Liver (tissue), 9 donors: Measurements from ENCODE around the gene TMEM221. TPM values are rescaled to one million over a fixed set of nuclear protein-coding genes. Genes with fewer than 3 reads are reported as not detected.

Experiments used
- DNase-seq: peaks from one replicate; pipeline ENCODE4 v3.0.0-alpha.2; 2017; ENCODE audit warnings: low spot score
- H3K27ac ChIP-seq, 2 donors: one replicate each; pipeline ENCODE4 v1.7.0; 2013; ENCODE audit warnings: inconsistent platforms in 2 of 2, low read length in 2 of 2, control low read depth in 1 of 2, low read depth in 1 of 2, mild to moderate bottlenecking in 1 of 2
- H3K27me3 ChIP-seq, 4 donors: one replicate each; pipeline versions ENCODE4 v1.6.1 to v1.7.0; 2013; ENCODE audit warnings: low read length in 3 of 4, inconsistent platforms in 1 of 4, mild to moderate bottlenecking in 1 of 4, moderate library complexity in 1 of 4; ENCODE audit not compliant: control insufficient read depth in 4 of 4, insufficient read depth in 4 of 4
- H3K36me3 ChIP-seq, 4 donors: one replicate each; pipeline versions ENCODE4 v1.6.1 to v1.7.0; 2013; ENCODE audit warnings: low read length in 3 of 4, mild to moderate bottlenecking in 3 of 4, low read depth in 1 of 4, moderate library complexity in 1 of 4; ENCODE audit not compliant: control insufficient read depth in 4 of 4, insufficient read depth in 3 of 4
- H3K4me1 ChIP-seq, 4 donors: one replicate each; pipeline versions ENCODE4 v1.6.1 to v1.7.0; 2013; ENCODE audit warnings: low read length in 3 of 4, mild to moderate bottlenecking in 3 of 4, moderate library complexity in 1 of 4; ENCODE audit not compliant: control insufficient read depth in 4 of 4, insufficient read depth in 4 of 4
- H3K4me3 ChIP-seq, 3 donors: one replicate each; pipeline versions ENCODE4 v1.6.1 to v1.7.0; 2013; ENCODE audit warnings: low read length in 3 of 3, control low read depth in 1 of 3, low read depth in 1 of 3, mild to moderate bottlenecking in 1 of 3
- H3K9ac ChIP-seq, 2 donors: one replicate each; pipeline ENCODE4 v1.7.0; 2013; ENCODE audit warnings: low read length in 2 of 2, mild to moderate bottlenecking in 2 of 2, moderate library complexity in 2 of 2, control low read depth in 1 of 2, low read depth in 1 of 2
- H3K9me3 ChIP-seq, 4 donors: one replicate each; pipeline versions ENCODE4 v1.6.1 to v1.7.0; 2013; ENCODE audit warnings: low read length in 3 of 4; ENCODE audit not compliant: control insufficient read depth in 4 of 4
- EGR1 ChIP-seq, 2 donors: IDR thresholded peaks; 2 replicates each; pipeline ENCODE4 v1.6.1; 2016 to 2018; ENCODE audit warnings: antibody characterized with exemption in 2 of 2, low read depth in 2 of 2
- FOXA1 ChIP-seq: IDR thresholded peaks from 2 replicates; pipeline ENCODE4 v1.6.1; 2016; ENCODE audit warnings: antibody characterized with exemption
- FOXA2 ChIP-seq: IDR thresholded peaks from 2 replicates; pipeline ENCODE4 v1.6.1; 2016; ENCODE audit warnings: antibody characterized with exemption
- GABPA ChIP-seq, 2 donors: IDR thresholded peaks in 1 of 2; conservative IDR thresholded peaks in 1 of 2; 2 replicates each; pipeline ENCODE4 v1.6.1; 2016; ENCODE audit warnings: antibody characterized with exemption in 2 of 2, mild to moderate bottlenecking in 1 of 2, moderate library complexity in 1 of 2
- HNF4A ChIP-seq, 2 donors: conservative IDR thresholded peaks; 2 replicates each; pipeline ENCODE4 v1.6.1; 2016; ENCODE audit warnings: antibody characterized with exemption in 2 of 2, mild to moderate bottlenecking in 2 of 2
- HNF4G ChIP-seq: IDR thresholded peaks from 2 replicates; pipeline ENCODE4 v1.6.1; 2016; ENCODE audit warnings: antibody characterized with exemption
- NR2F2 ChIP-seq: IDR thresholded peaks from 2 replicates; pipeline ENCODE4 v1.6.1; 2016; ENCODE audit warnings: antibody characterized with exemption
- RAD21 ChIP-seq, 2 donors: IDR thresholded peaks; 2 replicates each; pipeline ENCODE4 v1.6.1; 2016; ENCODE audit warnings: antibody characterized with exemption in 2 of 2, mild to moderate bottlenecking in 2 of 2
- REST ChIP-seq: IDR thresholded peaks from 2 replicates; pipeline ENCODE4 v1.6.1; 2016; ENCODE audit warnings: antibody characterized with exemption, mild to moderate bottlenecking
- RXRA ChIP-seq, 2 donors: IDR thresholded peaks; 2 replicates each; pipeline ENCODE4 v1.6.1; 2017 to 2018; ENCODE audit warnings: antibody characterized with exemption in 2 of 2, mild to moderate bottlenecking in 1 of 2
- SP1 ChIP-seq: IDR thresholded peaks from 2 replicates; pipeline ENCODE4 v1.6.1; 2018; ENCODE audit warnings: antibody characterized with exemption, mild to moderate bottlenecking
- TAF1 ChIP-seq: conservative IDR thresholded peaks from 2 replicates; pipeline ENCODE4 v1.6.1; 2016; ENCODE audit warnings: antibody characterized with exemption, mild to moderate bottlenecking
- YY1 ChIP-seq: IDR thresholded peaks from 2 replicates; pipeline ENCODE4 v1.6.1; 2016; ENCODE audit warnings: antibody characterized with exemption, mild to moderate bottlenecking
- WGBS: extraction: QIAGEN DNeasy Blood & Tissue Kit; methylation state at CpG from one replicate; pipeline ENCODE4 v1.1.7; 2013; 5-methylcytosine and 5-hydroxymethylcytosine counted together
- polyA plus RNA-seq, 2 donors: library from polyadenylated mRNA; stranded (reverse) in 1 of 2; unstranded in 1 of 2; fragments of 200-250 nt in 1 of 2; fragments of >200 nt in 1 of 2; fragmentation: Nextera tagmentation in 1 of 2; extraction: Ambion mirVana in 1 of 2; gene quantifications; one replicate each; pipeline versions ENCODE4 v1.2.1 to v1.2.3, GENCODE V29; 2013 to 2015
- total RNA-seq, 2 donors: library from RNA; depleted of rRNA; stranded (reverse); fragments of >200 nt; gene quantifications; one replicate each; pipeline ENCODE4 v1.2.3, GENCODE V29; 2014
- TF ChIP-seq, protein P1 (sequence below): IDR thresholded peaks from 2 replicates; pipeline ENCODE4 v1.6.1; 2016; ENCODE audit warnings: antibody characterized with exemption
- TF ChIP-seq, protein P2 (sequence below): fragments of 150-350 bp; IDR thresholded peaks from 2 replicates; pipeline ENCODE4 v1.5.1; 2017; ENCODE audit warnings: improper control_type of control experiment, low read depth, low read length; ENCODE audit not compliant: missing input control
- TF ChIP-seq, protein P3 (sequence below): IDR thresholded peaks from 2 replicates; pipeline ENCODE4 v1.6.1; 2016; ENCODE audit warnings: antibody characterized with exemption
- donor health status: healthy.
- donor health status: healthy.
- donor health status: healthy.
- donor health status: healthy.
- donor health status: healthy.

Gene TMEM221
- total and polyA plus RNA-seq, 4 donors = 0.06 to 0.15 (median 0.11) TPM

- H3K4me1 ChIP-seq = peaks cover 0 to 4% (median 3%) of the 10 kb centered on the region in 4 donors
- H3K4me3 ChIP-seq = no peak overlapping the region
- no peak for DNase-seq
- H3K9ac ChIP-seq = no peak overlapping the region
- H3K9me3 ChIP-seq = no peaks in the 10 kb centered on the region
- TF ChIP-seq, protein P1, sequence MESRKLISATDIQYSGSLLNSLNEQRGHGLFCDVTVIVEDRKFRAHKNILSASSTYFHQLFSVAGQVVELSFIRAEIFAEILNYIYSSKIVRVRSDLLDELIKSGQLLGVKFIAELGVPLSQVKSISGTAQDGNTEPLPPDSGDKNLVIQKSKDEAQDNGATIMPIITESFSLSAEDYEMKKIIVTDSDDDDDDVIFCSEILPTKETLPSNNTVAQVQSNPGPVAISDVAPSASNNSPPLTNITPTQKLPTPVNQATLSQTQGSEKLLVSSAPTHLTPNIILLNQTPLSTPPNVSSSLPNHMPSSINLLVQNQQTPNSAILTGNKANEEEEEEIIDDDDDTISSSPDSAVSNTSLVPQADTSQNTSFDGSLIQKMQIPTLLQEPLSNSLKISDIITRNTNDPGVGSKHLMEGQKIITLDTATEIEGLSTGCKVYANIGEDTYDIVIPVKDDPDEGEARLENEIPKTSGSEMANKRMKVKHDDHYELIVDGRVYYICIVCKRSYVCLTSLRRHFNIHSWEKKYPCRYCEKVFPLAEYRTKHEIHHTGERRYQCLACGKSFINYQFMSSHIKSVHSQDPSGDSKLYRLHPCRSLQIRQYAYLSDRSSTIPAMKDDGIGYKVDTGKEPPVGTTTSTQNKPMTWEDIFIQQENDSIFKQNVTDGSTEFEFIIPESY = no peak
- TF ChIP-seq HNF4G (no peak), TAF1 (no peak), GABPA (IDR thresholded peaks at IDR 0.05 in 1 of 2, conservative IDR thresholded peaks at IDR 0.05 in 1 of 2) (no peak), REST (no peak), NR2F2 (no peak), YY1 (no peak), SP1 (no peak), RAD21 (IDR thresholded peaks at IDR 0.05) (no peak), FOXA2 (no peak), RXRA (IDR thresholded peaks at IDR 0.05) (no peak), EGR1 (IDR thresholded peaks at IDR 0.05; ENCODE audit: low read depth in 2 of 2) (no peak), FOXA1 (no peak)
- TF ChIP-seq, protein P2, sequence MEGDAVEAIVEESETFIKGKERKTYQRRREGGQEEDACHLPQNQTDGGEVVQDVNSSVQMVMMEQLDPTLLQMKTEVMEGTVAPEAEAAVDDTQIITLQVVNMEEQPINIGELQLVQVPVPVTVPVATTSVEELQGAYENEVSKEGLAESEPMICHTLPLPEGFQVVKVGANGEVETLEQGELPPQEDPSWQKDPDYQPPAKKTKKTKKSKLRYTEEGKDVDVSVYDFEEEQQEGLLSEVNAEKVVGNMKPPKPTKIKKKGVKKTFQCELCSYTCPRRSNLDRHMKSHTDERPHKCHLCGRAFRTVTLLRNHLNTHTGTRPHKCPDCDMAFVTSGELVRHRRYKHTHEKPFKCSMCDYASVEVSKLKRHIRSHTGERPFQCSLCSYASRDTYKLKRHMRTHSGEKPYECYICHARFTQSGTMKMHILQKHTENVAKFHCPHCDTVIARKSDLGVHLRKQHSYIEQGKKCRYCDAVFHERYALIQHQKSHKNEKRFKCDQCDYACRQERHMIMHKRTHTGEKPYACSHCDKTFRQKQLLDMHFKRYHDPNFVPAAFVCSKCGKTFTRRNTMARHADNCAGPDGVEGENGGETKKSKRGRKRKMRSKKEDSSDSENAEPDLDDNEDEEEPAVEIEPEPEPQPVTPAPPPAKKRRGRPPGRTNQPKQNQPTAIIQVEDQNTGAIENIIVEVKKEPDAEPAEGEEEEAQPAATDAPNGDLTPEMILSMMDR = no peak
- TF ChIP-seq, protein P3, sequence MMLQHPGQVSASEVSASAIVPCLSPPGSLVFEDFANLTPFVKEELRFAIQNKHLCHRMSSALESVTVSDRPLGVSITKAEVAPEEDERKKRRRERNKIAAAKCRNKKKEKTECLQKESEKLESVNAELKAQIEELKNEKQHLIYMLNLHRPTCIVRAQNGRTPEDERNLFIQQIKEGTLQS = no peak
- peaks cover 2 to 12% (median 6%) of the 10 kb centered on the region in 4 donors for H3K36me3 ChIP-seq
- WGBS = 78% methylated on average over 11 of the region's 11 CpGs
- no peaks in the 10 kb centered on the region for H3K27me3 ChIP-seq
- H3K27ac ChIP-seq = peak overlapping the region in 1 of 2 donors; percentile 20
Observed at GRCh38 chr19:17411801-17412200, 36.7 kb downstream of the TMEM221 start.

- Histone ChIP-seq H3K4me3 (no peak overlapping the region), H3K9me3 (no peaks in the 10 kb centered on the region), H3K36me3 (peaks cover 2 to 9% (median 4%) of the 10 kb centered on the region in 4 donors), H3K9ac (no peak overlapping the region), H3K27me3 (no peaks in the 10 kb centered on the region), H3K4me1 (peaks cover 0 to 15% (median 12%) of the 10 kb centered on the region in 4 donors), H3K27ac (no peak overlapping the region)
- 92% methylated on average over 9 of the region's 9 CpGs for WGBS
- peak in 1 of 2 donors; percentile 13 for TF ChIP-seq HNF4A (conservative IDR thresholded peaks at IDR 0.05)
- TF ChIP-seq, protein P3 = no peak
- DNase-seq = no peak
Observed at GRCh38 chr19:17409990-17410389, 38.5 kb downstream of the TMEM221 start.
